PFSK-1 (cell line): Measurements from ENCODE around the gene XPO1.

Experiments
- POLR2AphosphoS5 ChIP-seq: IDR thresholded peaks from 2 replicates; pipeline ENCODE4 v1.6.1; 2012; ENCODE audit warnings: low read depth, mild to moderate bottlenecking, control low read depth, low read length, moderate library complexity
- TAF1 ChIP-seq: IDR thresholded peaks from 2 replicates; pipeline ENCODE4 v1.6.1; 2012; ENCODE audit warnings: low read length, control low read depth, borderline replicate concordance; ENCODE audit not compliant: insufficient read depth
- TF ChIP-seq, protein P1 (sequence below), 2 experiments: IDR thresholded peaks; 2 replicates each; pipeline versions ENCODE4 v1.6.1 to v1.8.0; 2011 to 2012; ENCODE audit warnings: low read depth in 2 of 2, low read length in 2 of 2, control low read depth in 1 of 2, inconsistent platforms in 1 of 2, mild to moderate bottlenecking in 1 of 2, moderate library complexity in 1 of 2; ENCODE audit not compliant: insufficient read depth in 1 of 2

DNA sequence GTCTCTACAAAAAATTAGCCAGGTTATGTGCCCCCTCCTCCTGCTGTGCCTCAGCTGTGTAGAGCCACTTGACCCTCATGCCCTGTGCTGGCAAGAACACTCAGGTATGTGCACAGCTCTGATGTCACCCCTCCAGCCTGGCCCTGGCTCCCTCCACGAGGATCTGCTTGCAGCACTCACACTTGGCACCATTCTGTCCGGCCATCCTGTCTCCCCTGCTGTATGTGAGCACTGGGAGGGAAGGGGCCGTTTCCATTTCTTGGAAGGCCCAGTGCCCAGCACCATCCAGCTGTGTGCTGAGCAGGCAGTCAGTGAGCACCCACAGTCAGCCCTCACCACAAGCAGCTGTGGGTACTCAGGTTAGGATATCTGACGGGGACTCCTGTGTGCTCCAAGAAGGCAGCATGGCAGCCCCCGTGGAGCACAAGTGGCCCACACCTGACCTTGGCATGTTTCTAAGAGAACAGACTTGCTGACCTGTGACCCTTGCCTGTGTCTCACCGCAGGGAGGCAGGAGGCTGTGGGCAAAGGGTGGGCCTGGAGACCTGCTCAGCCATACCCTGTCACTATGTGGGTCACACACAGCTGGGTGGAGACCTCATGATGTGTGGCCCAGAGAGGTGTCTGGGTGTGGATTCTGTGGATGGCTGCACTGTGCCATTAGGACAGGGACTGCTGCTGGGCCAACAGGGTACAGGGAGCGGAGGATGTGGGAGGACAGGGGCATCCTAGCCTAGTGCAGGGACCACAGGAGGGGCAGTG is 98.7 kb downstream of the XPO1 start:
- TF ChIP-seq, protein P1, sequence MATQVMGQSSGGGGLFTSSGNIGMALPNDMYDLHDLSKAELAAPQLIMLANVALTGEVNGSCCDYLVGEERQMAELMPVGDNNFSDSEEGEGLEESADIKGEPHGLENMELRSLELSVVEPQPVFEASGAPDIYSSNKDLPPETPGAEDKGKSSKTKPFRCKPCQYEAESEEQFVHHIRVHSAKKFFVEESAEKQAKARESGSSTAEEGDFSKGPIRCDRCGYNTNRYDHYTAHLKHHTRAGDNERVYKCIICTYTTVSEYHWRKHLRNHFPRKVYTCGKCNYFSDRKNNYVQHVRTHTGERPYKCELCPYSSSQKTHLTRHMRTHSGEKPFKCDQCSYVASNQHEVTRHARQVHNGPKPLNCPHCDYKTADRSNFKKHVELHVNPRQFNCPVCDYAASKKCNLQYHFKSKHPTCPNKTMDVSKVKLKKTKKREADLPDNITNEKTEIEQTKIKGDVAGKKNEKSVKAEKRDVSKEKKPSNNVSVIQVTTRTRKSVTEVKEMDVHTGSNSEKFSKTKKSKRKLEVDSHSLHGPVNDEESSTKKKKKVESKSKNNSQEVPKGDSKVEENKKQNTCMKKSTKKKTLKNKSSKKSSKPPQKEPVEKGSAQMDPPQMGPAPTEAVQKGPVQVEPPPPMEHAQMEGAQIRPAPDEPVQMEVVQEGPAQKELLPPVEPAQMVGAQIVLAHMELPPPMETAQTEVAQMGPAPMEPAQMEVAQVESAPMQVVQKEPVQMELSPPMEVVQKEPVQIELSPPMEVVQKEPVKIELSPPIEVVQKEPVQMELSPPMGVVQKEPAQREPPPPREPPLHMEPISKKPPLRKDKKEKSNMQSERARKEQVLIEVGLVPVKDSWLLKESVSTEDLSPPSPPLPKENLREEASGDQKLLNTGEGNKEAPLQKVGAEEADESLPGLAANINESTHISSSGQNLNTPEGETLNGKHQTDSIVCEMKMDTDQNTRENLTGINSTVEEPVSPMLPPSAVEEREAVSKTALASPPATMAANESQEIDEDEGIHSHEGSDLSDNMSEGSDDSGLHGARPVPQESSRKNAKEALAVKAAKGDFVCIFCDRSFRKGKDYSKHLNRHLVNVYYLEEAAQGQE (IDR thresholded peaks at IDR 0.05; ENCODE audit: insufficient read depth in 1 of 2, low read depth in 2 of 2, low read length in 2 of 2) = no peak
- TF ChIP-seq POLR2AphosphoS5 = no peak
- TF ChIP-seq TAF1 = no peak
